HG02981 (cell line): ENCODE data around the gene NHSL2.
"Not testable (repeated sequence)": the region's sequence is repeated elsewhere in the genome, so short reads cannot be mapped to it uniquely, and the experiment has no call there.

ENCODE experiments used
- ATAC-seq: cut with Tn5 transposase; IDR thresholded peaks from one replicate; pipeline ENCODE4 v1.9.1; 2021; ENCODE audit warnings: mild to moderate bottlenecking, moderate library complexity; ENCODE audit not compliant: unreplicated experiment

Gene NHSL2

DNA sequence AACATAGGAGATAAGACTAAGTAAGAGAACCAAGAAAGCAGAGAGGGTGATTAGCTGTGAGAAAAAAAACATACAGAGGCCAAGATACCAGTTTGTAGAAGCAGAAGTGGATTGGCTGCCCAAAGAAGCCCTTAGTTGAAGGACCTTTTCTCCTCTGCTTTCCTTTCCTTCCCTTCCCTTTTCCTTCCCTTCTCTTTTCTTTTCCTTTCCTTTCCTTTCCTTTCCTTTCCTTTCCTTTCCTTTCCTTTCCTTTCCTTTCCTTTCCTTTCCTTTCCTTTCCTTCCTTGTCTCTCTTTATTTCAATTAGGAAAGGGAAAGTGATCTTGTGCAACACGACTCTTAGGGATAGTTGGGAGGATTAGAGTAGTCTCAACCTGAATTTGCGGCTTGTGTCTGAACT lies 128.2 kb downstream of the NHSL2 start:
- ATAC-seq: no peak

DNA sequence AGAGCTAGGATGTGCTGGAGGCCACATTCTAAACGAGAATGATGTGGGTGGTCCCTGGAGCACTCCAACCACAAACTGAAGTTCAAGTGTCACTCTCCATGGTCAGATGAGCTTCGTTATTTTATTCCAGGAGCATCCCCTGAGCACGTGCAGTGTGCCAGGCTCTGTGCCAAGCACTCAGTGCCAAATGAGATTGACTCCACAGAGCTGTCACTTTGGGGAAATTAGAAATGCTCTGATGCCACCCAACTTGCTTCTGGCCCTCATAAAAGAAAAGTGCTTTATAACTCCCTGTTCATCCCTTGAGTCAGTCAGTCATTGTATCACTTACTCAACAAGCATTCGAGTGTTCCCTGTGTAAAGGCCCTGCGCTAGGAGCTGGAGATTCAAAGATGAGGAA lies 129.9 kb downstream of the NHSL2 start:
- no peak for ATAC-seq

DNA sequence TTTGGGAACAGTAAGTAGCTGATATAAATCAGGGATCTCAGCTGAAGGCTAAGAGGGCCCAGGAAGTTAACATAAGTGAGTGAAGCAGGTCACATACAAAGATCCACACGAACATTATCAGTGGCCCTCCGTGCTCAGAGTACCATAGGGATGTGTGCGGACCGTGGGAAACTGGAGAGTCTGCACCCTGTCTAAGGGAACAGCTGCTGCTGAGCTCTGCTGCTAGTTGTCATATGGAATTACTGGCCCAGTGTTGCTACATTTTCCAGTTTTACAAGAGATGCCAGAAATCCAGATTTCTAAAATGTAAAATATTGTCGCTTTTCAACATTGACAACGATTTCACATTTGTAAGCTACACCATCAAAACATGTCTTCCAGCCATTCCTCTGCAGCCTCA lies 130.5 kb downstream of the NHSL2 start:
- no peak for ATAC-seq

DNA sequence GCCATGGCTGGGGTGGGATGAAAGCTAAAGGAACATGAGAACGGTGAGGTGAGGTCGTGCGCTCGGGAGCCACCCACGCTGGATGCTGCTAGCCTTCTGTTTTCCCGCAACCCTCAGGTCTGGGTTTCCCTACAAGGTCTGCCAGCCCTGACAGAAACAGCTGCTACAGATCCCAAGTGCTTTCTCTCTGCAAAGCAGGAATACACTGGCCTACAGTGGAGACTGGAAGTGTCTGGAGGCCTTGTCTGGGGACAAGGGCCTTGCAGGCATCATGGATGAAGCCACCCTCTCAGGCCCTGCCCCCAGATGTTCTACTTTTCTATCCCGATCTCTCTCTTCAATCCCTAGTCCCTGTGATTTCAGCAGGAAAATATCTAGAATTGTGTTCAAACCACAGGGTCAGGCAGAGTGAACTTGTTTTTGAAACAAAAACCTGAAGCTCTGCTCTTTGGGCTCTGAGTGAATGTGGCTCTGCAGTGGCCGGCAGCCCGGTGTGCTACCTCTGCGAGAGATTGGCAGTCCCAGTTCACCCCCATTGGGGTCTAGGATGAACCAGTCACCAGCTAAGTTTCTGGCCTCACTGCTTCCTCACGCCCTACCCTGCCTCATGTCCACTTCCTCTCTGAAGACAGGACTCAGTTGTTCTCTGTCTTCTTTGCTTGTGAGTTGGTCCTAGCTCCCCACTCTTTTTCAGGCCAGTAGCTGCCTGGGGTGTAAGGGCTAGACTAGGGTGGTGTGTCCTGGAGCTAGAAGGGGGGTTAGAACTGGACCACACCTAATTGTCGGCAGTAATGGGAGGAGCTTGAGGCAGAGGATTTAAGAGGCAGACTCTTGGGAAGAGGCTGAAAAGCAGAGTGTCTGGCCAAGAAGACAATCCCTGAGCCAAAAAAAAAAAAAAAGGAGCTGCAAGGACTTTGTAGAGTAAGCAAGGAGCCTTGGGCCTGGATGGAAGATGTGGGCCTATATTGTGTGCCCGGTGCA lies 131.5 kb downstream of the NHSL2 start:
- no peak for ATAC-seq

DNA sequence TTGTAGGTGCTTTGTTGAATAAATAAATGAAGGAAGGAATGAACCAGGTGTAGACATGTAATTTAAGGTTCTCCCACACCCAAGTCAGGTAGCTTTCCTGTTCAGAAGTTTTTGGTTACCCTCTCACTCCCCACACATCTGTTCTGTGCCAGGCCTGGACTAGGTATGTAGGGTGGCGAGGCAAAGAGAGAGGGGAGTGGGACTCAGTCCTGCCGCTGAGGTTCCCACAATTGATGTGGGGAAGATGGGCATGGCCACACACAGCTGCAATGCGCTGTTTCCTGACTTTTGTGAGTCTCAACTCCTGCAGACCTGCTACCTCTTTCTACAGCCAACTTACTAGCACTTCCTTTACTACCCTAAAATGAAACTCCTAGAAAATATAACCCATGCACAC lies 132.2 kb downstream of the NHSL2 start:
- ATAC-seq: no peak

DNA sequence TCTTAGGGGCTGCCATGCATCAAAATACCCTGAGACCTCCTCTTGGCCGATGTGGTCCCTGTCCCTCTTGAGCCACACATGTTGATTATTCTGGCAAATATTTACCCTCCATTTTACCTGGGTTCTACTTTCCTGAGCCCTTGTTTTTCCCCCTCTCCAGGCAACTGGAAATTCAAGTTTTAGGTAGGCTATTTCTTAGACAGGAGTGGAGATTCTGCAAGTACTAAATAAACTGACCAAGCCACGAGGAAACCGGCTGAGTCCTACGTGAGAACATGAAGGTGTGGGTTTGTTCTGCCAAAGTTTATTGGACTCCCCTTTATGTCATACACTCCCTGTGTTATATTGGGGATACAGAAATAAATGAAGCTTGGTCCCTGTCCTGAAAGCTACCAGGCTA lies 133.0 kb downstream of the NHSL2 start:
- no peak for ATAC-seq

DNA sequence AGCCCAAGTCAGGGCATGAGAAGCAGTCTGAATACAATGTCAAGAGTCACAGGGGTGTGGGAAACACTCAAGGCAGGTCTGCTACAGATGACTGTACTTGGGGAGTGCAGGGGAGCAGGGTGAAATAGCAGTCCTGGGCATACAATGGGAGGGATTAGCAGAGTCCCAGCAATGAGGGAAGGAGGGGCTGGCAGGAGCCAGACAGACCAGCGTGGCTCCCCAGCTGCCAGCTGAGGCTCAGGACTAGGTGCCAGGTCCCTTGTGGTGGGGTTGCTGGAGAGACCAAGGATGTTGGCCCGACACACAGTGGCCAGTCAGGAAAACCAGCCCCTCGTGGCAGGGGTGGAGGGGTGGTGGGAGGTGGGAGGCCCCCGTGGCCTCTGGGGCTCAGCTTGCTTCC lies 134.5 kb downstream of the NHSL2 start:
- no peak for ATAC-seq

DNA sequence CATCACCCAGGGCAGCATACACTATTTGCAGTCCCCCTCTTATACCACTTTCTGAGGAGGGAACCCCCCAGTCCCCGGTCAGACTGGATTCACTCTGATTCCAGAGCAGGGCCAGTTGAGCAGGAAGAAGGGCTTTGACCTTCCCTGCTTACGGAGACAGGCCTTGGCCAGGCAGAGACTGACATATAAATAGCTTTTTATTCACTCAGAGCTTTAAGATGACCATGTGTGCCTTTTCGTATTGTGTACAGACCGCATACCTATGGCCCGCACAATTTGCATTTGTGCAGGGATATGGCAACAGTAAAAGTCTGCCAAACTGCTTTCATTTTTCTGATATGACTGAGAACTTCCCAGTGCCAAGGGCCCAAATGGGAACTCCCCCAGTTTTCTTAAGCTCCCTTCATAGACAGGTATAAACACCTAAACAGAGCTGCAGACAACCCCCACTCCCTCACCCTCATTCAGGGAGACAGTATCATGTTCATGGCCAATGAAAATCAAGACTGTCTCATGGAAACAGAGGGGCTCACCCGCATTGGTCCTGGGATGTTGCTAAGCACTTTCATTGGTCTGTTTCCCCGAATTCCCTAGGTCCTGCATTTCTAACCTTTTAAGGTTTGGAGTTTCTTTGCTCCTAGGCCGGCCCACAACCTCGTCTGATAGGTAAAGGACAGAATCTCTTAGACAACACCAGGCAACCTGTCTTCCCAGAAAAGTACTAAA lies 135.1 kb downstream of the NHSL2 start:
- ATAC-seq: no peak

DNA sequence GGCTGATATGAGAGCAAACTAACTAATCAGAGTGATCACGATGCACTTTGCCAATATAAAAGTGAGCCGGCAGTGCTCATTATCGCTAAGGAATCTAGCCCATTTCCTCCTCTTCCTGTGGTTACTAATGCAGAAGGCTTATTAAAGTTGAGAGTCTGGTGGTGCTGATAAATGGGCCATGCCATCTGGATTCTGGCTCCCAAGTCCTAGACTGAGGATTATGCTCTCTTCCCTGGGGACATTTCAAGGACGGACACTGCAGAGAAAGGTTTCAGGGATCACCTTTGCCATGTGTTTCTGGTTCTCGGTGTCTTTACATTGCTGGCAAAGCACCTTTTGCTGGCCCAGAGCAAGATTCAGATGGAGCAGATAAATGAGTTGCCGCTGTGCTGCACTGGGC lies 135.8 kb downstream of the NHSL2 start:
- no peak for ATAC-seq

DNA sequence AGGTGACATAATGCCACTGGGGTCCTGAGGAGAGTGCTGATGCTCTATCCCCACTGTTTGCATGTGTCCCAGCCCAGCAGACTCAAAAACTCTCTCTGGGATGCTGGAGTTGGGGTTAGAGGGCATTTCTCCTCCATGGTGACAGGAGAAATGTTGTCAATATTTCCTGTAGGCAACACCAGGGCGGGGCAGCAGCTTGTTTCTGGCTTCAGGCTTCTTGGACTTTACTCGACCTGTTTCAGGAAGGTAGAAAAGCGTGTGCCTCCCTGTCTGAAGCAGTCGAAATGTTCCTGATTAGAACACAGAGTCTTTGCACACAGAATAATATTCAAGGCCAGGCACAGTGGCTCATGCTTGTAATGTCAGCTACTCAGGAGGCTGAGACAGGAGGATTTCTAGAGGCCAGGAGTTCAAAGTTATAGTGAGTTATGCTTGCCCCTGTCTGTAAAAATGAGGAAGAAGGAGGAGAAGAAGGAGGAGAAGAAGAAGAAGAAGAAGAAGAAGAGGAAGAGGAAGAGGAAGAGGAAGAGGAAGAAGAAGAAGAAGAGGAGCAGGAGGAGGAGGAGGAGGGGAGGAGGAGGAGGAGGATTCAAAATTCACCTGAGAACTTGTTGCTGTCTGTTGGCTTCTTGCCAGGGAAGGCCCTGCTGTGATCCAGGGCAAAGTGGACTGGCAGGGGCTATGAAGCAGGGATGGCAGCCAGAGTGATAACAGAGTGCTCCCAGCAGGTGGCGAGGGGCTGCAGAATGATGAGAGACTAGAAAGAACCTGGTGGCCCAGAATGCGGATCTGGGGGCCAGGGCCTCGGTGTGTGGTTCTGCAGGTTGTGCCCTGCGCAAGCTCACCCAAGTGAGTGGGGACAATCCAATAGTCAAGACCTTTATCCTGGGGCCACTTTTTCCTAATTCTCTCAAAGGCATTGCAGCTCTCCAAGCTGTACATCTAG lies 138.1 kb downstream of the NHSL2 start:
- no peak for ATAC-seq

DNA sequence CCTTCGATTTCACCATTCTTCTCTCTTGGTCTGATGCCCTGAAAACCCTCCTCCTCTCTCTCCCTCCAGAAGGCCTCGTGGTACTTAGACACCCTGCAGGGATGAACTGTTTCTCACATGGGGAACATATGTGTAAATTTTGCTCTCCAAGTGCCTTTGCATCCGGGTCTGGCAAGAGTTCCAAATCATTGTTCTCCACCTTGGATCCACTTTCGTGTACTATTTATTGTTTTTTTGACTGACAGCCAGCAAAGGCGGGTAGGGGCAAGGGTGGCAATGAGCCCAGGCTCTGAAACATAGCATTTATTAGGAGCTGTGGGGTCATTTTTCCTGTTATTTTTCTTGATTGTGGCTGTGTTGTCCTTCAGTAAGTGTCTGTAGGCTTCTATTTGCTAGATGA lies 139.4 kb downstream of the NHSL2 start:
- no peak for ATAC-seq

DNA sequence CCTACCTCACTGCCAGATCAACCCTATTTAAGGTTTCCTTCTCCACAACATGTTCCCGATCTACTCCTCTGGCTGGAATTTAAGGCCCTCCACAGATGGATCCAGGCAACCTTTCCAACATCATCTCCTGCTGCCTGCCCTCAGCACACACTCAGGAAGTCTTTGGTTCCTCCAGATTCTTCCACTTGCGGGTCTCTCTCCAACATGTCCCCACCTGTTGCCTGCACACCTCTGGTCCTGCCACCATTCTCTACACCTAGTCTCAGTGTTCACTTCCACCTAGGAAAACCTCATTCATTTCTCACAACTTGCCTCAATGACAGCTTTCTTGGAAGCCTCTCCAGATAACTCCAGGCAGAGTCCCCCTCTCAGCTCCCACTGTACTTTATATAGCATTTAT lies 140.9 kb downstream of the NHSL2 start:
- no peak for ATAC-seq

DNA sequence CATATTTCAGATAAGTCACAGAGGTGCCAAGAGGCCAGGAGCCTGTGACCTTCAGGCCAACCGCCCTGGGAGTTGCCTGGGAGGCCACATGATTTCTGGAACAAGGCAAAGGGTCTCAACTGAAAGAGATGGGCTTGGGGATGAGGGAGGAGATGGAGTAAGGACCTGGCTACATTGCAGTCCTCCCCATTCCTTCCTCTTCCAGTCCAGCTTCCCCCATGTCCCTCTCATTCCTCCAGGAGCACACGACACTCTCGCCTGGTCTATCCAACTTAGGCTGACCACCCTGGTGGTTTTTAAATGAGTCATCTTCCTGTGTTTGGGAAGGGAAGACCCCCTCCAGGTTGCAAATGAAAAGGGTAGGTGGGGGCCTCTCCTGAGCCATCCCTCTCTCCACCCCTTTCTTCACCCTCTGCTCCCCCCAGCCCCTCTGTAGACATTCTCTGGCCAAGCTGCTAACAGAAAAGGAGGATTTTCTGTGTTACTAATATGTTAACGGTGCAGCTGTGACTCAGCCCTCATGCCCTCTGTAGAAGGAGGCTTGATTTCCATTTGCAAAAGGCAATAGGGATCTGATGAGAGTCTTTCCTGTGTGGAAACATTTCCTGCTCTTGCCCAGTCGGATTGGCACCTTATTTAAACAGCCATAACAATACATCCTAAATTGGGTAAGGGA lies 141.9 kb downstream of the NHSL2 start:
- no peak for ATAC-seq

DNA sequence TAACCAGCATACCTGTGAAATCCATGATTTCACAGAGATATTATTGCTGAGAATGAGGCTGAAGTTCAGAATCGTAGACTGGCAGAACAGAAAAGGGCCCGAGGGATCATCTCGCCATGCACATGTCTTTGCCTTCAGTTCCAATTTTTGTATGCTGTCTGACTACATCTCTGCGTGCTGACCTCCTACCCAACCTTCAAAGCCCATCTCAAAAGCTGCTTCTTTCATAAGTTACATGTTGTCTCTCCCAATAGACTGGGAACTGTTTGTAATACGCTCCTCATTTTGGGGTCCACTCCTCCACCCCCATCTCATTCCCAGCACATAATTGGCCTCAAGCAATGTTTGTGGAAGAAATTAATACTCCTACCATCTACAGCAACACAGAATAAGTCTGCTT lies 142.9 kb downstream of the NHSL2 start:
- no peak for ATAC-seq

DNA sequence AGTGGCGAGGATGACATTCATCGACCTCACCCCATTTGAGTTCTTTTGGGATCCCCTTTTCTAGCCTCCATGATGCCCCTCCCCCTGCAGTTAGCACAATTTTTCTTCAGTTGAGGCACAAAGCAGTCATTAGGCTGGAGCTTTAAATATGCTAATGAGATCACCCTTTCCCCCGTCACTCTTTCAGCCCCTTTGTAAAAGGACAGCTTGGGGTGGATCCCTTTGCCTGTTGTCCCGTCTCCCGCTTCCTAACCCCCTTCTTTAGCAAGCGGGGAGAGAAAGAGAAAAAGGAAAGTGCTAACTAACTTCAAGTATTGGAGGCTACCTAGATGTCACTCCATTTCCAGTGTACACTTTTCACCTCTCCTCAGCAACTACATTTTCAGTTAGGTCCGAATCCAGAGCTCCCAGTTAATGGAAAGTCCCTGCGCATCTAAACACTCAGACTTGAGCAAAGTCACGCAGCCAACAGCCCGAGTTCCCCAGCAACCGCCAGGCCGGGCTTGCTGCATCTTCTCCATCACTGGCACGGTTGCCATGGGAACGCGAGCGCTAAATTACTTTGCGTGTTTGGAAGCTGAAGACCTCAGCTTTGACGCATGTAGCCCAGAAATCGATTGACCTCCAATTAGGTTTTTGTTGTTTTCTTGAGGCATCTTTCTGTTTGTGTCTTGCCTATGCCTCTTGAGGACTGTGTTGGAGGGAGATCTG lies 144.3 kb downstream of the NHSL2 start:
- ATAC-seq: no peak

DNA sequence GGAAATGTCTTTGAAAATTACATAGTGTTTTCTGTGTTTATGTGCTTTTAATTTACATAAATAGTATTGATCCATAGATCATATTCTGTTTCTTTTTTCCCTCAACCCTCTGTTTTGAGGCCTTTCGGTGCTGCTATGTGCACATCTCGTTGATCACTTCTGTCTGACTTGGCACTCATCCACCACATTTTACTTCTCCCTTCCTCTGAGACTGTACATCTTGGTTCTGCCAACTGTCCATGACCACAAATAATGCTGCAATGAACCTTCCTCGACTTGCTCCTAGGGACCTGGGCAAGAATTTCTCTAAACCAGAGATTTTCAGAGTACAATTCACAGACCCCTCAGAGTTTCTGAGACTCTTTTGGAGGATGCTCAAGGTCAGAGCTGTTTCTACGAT lies 146.7 kb downstream of the NHSL2 start:
- ATAC-seq: no peak

DNA sequence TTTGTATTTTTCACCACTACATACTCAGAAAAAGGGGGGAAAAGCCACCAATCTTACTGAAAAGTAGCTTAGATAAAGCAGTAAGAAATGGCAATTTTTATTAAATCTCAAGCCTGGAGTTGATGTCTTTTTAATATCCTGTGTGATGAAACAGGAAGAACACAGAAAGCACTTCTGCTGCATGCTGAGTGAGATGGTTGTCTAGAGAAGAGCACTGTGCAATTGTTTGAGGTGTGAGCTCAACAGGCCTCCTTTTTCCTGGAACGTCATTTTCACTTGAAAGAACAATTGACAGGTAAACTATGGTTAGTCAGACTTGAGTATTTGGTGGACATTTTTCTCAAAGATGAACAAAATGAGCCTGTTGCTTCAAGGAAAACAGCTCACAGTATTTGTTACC lies 147.2 kb downstream of the NHSL2 start:
- no peak for ATAC-seq

DNA sequence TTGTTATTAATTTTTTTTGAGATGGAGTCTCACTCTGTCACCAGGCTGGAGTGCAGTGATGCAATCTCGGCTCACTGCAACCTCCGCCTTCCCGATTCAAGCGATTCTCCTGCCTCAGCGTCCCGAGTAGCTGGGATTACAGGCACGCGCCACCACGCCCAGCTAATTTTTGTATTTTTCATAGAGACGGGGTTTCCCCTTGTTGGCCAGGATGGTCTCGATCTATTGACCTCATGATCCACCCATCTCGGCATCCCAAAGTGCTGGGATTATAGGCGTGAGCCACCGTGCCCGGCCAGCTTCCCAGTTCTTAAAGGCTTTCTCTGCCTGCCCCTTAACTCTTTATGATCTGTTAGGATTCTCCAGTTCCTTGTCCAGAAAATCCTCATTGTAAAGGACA lies 147.7 kb downstream of the NHSL2 start:
- not testable (repeated sequence) for ATAC-seq

DNA sequence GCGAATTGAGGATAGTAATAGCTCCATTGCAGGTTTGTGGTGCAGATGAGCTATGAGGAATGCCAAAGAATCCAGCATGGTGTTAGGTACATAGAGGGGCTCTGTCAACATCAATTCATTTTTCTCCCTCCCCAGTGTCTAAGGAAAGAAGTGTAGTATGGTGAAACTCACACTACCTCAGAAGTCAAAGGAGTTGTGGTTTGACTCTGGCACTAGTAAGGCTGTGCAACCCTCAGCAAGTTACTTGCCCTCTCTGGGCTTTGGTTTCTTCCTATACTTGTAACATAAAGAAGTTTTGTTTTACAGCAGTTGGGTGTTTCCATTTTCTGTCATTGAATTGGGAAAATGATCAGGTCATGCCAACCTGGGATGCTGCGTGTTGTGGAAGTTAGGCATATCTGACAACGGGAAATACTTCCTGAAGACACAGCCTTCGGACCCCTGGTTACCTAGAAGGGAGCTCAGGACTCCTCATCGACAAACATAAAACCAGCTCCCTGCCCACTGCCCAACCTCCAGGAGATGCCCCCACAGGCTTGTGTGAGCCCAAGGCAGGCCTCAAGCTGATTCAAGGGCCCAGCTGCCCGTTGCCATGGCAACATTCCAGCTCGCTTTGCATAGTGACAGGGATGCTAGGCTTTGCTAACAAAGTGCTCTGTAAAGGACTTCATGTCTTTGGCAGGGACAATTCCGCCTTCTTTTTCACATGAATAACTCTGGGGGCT lies 149.7 kb downstream of the NHSL2 start:
- no peak for ATAC-seq
